ENCODE data around the gene LCE7A.

LCE7A gene

GRCh38 chr1:152859696-152860095, at the start of gene LCE7A:
LCE7A (plus strand) TSS chr1:152859996; CDS start chr1:152860698, 702 bp downstream.
- no peak for DNase-seq

- DNase-seq, result no peak
Observed at GRCh38 chr1:152811050-152811449, 48.7 kb upstream of the LCE7A start.

- no peak for DNase-seq
Observed at GRCh38 chr1:152811671-152812070, 48.1 kb upstream of the LCE7A start, which contains the start of gene LCE1B. LCE1B (plus strand) TSS chr1:152811971; CDS start chr1:152812447, 476 bp downstream.

- DNase-seq, result no peak
Observed at GRCh38 chr1:152817309-152817708, 42.5 kb upstream of the LCE7A start.

GRCh38 chr1:152823294-152823693, 36.5 kb upstream of the LCE7A start:
- no peak for DNase-seq

GRCh38 chr1:152824964-152825363, 34.8 kb upstream of the LCE7A start:
- no peak for DNase-seq

GRCh38 chr1:152827173-152827572, 32.6 kb upstream of the LCE7A start, which contains the start of gene LCE1A:
LCE1A (plus strand) TSS chr1:152827473; CDS start chr1:152827473, 0 bp downstream.
- no peak for DNase-seq

- no peak for DNase-seq
Observed at GRCh38 chr1:152836870-152837269, 22.9 kb upstream of the LCE7A start.

- no peak for DNase-seq
Observed at GRCh38 chr1:152842556-152842955, 17.2 kb upstream of the LCE7A start, which contains the start of gene LCE6A. LCE6A (plus strand) TSS chr1:152842856; CDS start chr1:152843521, 665 bp downstream.

GRCh38 chr1:152855661-152856060, 4.1 kb upstream of the LCE7A start:
- no peak for DNase-seq

GRCh38 chr1:152858062-152858461, 1.7 kb upstream of the LCE7A start:
- DNase-seq, result no peak

GRCh38 chr1:152860129-152860528, 333 bp downstream of the LCE7A start:
- no peak for DNase-seq

GRCh38 chr1:152861374-152861773, 1.6 kb downstream of the LCE7A start:
- DNase-seq, result no peak

GRCh38 chr1:152864443-152864842, 4.6 kb downstream of the LCE7A start:
- no peak for DNase-seq

- DNase-seq, result no peak
Observed at GRCh38 chr1:152866321-152866720, 6.5 kb downstream of the LCE7A start.

- DNase-seq, result no peak
Observed at GRCh38 chr1:152869808-152870419, 10.1 kb downstream of the LCE7A start.

- no peak for DNase-seq
Observed at GRCh38 chr1:152870831-152871730, 11.3 kb downstream of the LCE7A start.

- no peak for DNase-seq
Observed at GRCh38 chr1:152871731-152872126, 11.9 kb downstream of the LCE7A start.

- DNase-seq, result no peak
Observed at GRCh38 chr1:152873495-152873894, 13.7 kb downstream of the LCE7A start.

- no peak for DNase-seq
Observed at GRCh38 chr1:152876827-152877226, 17.0 kb downstream of the LCE7A start.

- DNase-seq, result no peak
Observed at GRCh38 chr1:152878042-152878441, 18.2 kb downstream of the LCE7A start, which contains the start of gene SMCP. SMCP (plus strand) TSS chr1:152878322; CDS start chr1:152884423, 6,101 bp downstream.

GRCh38 chr1:152879559-152880198, 19.9 kb downstream of the LCE7A start:
- no peak for DNase-seq

GRCh38 chr1:152880316-152880715, 20.5 kb downstream of the LCE7A start:
- DNase-seq, result no peak

All from DMS 273 treated with DMSO at 0.1 percent for 48 hours (cell line).